GM11168 (cell line): Measurements from ENCODE around the gene EGFL7.
"Not testable (repeated sequence)": the region's sequence is repeated elsewhere in the genome, so short reads cannot be mapped to it uniquely, and the experiment has no call there.

Experiments used
- in situ Hi-C: fragments of 300-500 bp; cut with MboI; formaldehyde crosslinking; loops from one replicate; pipeline ENCODE4 v1.12.0; 2022; ENCODE audit warnings: low sequenced_read_pairs; ENCODE audit not compliant: unreplicated experiment

The EGFL7 gene

GRCh38 chr9:136695955-136696354 is 33.2 kb downstream of the EGFL7 start:
- in situ Hi-C loops = no loop called here

GRCh38 chr9:136696502-136696901 is 33.8 kb downstream of the EGFL7 start:
- in situ Hi-C loops = no loop called here

DNA sequence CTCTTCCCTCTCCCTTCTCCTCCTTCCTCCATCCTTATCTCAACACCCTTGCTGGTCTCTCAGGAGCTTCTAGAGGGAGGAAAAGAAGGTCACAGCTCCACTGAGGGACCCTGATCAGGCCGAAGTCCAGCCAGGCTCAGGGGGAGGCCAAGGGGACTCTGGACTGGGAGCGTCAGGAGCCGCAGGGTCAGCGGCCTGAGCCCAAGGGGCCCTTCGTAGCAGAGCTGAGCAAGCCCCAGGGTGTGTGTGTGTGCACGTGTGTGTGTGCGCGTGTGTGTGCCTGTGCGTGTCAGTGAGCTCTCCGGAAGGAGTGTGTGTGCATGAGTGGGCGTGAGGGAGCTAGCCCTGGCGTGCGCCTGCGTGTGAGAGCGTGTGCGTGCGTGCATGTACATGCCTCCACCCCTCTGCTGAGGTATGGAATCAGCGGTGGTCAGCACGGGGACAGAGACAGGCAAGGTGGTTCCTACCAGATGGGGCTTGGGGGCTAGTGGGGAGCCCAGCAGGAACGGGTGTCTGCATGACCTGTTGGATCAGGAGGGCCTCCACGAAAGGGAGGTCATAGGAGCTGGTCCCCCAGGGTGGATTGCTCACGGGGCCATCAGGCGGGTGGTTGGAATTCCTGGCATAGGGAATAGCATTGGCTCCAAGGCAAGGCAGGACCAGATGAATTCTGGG is 34.6 kb downstream of the EGFL7 start:
- in situ Hi-C loops = no loop called here

DNA sequence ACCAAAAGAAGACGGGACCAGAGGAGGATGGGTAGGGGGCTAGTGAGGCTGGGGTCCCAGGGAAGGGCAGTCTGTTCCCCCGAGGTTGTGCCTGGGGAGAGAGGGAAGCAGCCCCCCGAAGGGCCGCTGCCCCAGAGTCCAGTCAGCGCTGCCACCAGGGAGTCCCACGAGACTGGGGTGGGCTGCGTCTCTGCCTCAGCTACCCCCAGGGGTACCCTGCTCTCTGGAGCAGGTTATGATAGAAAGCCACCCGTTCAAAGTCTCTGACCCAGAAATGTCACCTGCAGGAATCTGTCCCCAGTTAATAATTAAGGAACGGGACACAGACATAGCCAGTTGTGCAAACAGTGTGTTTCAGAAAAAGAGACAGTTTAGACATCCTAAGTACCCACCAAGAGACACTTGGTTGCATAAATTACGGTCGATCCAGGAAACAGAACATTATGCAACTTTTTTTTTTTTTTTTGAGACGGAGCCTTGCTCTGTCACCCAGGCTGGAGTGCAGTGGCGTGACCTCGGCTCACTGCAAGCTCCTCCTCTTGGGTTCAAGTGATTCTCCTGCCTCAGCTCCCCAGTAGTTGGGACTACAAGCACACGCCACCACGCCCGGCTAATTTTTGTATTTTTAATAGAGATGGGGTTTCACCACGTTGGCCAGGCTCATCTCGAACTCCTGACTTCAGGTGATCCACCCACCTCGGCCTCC is 35.3 kb downstream of the EGFL7 start:
- in situ Hi-C loops = no loop called here

DNA sequence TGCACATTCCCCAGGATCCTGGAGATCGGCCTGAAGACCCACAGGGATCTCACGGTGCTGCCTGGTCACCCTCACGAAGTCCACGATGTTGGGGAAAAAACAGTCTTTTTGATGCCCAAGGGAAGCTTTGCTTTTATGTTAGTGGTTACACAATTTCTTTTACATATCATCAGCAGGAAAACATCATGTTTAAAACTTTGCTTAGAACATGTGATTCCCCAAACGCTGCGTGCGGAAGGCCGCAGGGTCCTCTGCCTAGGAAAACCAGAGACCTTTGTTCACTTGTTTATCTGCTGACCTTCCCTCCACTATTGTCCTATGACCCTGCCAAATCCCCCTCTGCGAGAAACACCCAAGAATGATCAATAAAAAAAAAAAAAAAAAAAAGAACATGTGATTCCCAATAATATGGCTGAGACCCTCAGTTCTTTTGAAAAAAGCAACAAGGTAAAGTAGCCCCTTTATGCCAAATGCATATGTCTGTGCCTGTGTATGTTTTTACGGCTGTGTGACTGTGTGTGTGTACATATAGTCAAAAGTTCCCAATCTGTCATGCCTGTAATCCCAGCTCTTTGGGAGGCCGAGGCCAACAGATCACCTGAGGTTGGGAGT is 36.0 kb downstream of the EGFL7 start:
- in situ Hi-C loops = no loop called here

DNA sequence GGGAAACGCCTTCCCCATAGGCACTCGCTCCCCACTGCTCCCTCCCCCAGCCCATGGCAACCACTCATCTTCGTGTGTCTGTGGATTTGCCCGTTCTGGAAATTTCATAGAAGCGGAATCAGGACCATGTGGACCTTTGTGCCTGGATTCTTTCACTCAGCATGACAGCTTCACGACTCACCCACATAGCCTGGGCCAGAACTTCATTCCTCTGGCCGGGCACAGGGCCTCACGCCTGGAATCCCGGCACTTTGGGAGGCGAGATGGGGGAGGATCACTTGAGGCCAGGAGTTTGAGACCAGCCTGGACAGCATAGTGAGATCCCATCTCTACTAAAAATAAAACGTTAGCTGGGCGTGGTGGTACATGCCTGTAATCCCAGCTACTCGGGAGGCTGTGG is 37.6 kb downstream of the EGFL7 start:
- in situ Hi-C loops = no loop called here

GRCh38 chr9:136700959-136701667 is 38.4 kb downstream of the EGFL7 start:
- in situ Hi-C loops = no loop called here

DNA sequence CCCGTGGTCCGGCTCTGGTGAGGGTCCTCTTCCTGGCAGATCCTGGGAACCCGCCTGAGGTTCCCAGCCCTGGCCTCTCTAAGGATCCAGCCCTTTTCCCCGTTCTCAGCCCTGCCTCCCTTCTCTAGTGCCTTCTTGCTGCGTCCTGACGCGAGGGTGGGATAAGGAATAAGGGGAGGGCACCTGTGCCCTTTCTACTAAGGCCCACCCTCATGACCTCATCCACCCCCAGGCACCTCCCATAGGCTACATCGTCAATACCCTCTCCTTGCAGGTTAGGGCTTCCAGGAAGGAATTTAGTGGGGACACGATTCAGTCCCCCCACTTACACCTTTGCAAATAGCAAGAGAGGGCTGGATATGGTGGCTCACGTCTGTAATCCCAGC is 38.9 kb downstream of the EGFL7 start:
- in situ Hi-C loops = no loop called here

DNA sequence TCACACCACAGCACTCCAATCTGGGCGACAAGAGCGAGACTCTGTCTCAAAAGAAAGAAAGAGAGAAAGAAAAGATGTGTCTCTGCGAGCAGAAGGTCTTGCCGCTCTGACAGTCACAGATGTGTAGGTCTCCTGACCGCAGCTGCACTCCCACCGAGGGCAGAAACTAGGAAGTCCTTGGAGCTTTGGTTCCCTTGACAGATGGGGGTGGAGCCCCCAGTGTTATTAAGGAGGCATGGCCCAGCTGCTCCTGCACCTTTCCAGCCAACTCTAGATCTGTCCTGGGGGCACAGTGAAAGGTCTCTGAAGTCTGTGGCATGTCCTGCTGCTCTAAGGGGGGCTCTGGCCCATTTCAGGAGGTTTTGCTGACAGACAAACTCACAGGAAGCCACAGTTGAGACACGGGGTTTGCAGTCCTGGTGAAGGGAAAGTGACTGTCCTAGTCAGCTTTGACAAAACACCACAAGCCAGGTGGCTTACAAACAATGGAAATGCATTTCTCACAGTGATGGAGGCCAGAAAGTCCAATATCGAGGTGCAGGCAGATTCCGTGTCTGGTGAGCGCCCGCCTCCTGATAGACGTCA is 40.7 kb downstream of the EGFL7 start:
- in situ Hi-C loops = no loop called here

DNA sequence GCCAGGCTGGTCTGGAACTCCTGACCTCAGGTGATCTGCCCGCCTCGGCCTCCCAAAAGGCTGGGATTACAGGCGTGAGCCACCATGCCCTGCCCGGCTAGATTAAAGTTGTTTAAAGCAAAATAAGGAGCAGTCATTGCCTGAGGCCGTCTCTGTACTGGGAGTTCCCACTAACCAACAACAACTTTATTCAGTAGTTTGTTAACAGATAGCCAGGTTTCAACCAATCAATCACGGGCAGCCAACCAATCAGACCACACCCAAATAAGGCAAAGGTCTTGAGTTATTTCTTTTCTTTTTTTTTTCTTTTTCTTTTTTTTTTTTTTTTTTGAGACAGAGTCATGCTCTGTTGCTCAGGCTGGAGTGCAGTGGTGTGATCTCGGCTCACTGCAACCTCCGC is 42.0 kb downstream of the EGFL7 start:
- in situ Hi-C loops = not testable (repeated sequence)

GRCh38 chr9:136705564-136705963 is 42.8 kb downstream of the EGFL7 start:
- in situ Hi-C loops = no loop called here

GRCh38 chr9:136707011-136707410 is 44.3 kb downstream of the EGFL7 start:
- in situ Hi-C loops = no loop called here

DNA sequence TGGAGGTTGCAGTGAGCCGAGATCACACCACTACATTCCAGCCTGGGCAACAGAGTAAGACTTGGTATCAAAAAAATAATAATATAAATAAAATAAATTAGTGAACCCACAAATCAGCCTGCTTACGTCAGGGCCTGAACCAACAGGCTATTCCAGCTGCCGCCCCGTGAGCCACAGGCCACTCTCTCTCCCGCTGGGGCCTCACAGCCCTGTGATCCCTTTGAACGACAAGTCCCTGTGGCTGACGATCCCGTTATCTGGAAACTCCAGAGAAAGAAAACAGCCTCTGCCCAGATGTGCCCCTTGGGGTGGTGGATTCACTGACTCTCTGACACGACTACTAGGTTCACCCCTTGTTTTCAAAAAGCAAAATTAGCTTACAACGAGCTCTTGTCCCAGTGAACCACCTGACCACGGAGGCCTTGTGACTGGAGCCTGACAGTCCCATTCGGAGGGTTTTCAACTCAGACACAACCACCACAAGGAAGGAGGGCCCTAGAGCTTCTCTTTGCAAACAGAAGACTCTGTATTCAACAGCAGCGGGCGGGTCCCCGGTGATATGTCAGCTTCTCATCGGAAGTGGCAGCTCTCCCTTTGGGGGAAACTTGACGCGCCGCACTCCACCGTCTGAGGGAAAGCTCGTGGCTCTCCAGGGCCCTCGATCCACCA is 45.3 kb downstream of the EGFL7 start:
- in situ Hi-C loops = no loop called here

GRCh38 chr9:136709454-136710109 is 46.9 kb downstream of the EGFL7 start:
- in situ Hi-C loops = no loop called here

DNA sequence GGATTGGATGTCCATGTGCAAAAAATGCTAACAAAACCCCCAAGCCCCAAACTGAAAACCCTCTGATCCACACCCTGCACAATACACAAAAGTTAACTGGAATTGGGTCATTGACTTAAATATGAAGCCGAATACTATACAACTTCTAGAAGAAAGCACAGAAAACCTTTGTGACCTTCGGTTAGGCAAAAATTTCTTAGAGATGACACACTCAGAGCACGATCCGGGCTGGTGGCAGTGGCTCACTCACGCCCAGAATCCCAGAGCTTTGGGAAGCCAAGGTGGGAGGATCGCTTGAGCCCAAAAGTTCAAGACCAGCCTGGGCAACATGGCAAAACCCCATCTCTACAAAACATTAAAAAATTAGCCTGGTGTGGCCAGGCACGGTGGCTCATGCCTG is 47.8 kb downstream of the EGFL7 start:
- in situ Hi-C loops = no loop called here

DNA sequence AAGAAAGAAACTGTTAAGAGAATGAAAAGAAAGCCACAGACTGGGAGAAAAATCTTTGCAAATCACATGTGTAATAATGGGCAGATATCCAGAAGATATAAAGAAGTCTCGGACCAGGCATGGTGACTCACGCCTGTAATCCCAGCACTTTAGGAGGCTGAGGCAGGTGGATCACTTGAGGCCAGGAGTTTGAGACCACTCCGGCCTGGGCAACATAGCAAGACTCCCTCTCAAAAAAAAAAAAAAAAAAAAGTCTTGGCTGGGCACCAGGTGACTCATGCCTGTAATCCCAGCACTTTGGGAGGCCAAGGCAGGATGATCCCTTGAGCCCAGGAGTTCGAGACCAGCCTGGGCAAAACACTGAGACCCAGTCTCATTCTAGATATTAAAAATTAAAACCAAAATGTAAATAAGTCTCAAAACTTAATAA is 48.5 kb downstream of the EGFL7 start:
- in situ Hi-C loops = not testable (repeated sequence)

DNA sequence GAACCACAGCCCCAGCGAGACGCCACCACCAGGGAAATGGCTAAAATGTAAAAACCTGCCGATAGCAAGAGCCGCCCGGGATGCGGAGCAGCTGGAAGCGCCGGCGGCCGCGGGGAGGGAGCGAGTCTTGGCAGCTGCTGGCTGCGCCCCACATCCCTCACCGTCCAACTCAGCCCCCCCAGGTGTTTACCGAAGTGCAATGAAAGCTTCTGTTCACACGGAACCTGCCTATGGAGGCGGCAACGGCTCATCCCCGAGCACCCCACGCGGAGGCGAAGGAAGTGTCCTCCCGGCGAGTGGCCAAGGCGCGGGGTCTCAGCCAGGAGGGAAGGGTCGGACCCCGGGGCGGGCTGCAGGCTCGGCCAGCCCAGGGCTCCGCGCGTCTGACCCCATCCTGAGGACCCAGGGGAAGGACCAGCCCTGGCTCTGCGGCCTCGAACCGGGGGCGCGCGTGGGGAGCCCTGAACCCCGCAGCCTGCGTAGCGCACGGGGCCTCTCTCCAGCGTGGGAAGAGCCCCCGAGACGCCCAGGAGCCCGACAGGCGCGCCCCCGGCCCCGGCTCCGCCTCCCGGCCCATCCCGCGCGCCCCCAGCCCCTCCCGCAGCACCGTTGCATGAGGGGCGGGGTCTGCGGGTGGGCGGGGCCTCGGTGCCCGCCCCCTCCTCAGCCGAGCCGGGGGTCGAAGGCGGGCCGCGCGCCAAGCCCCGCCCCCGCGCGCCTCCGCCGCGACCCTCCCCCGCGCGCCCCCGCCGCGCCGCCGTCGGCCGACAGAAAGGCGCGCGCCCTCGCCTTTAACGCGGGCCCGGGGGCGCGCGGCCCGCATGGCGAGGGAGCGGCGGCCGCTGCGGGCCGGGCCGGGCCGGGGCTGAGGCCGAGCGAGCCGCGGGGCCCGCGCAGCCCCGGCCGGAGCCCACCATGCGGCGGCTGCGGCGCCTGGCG is 49.3 kb downstream of the EGFL7 start, which contains the start of gene DIPK1B:
DIPK1B (plus strand) TSS at position 822 of the 939 bp plus-strand sequence; CDS start at position 916, 94 bp downstream.
- in situ Hi-C loops = no loop called here
